NK-92 (cell line): ENCODE results near the gene BSDC1.
"Not testable (repeated sequence)": the region's sequence is repeated elsewhere in the genome, so short reads cannot be mapped to it uniquely, and the experiment has no call there.

Experiments
- DNase-seq: peaks from one replicate; lab custom pipeline; 2025; ENCODE audit not compliant: unreplicated experiment; lab: John Stamatoyannopoulos, UW

The BSDC1 gene

GRCh38 chr1:32394141-32394889, at the start of gene BSDC1:
Gene BSDC1 (minus strand): TSS chr1:32394441. CDS start chr1:32394414, 27 bp downstream.
- peak; percentile 79 for DNase-seq

- DNase-seq = not testable (repeated sequence)
Measured at GRCh38 chr1:32441467-32441866, 47.2 kb upstream of the BSDC1 start.

GRCh38 chr1:32438777-32439176, 44.5 kb upstream of the BSDC1 start:
- not testable (repeated sequence) for DNase-seq

GRCh38 chr1:32438136-32438535, 43.9 kb upstream of the BSDC1 start:
- DNase-seq = no peak

GRCh38 chr1:32431736-32432400, 37.6 kb upstream of the BSDC1 start:
- no peak for DNase-seq

- no peak for DNase-seq
Measured at GRCh38 chr1:32427264-32427963, 33.2 kb upstream of the BSDC1 start.

- no peak for DNase-seq
Measured at GRCh38 chr1:32426489-32427255, 32.4 kb upstream of the BSDC1 start.

- no peak for DNase-seq
Measured at GRCh38 chr1:32421775-32422174, 27.5 kb upstream of the BSDC1 start.

GRCh38 chr1:32414186-32414886, 20.1 kb upstream of the BSDC1 start:
- DNase-seq = no peak

- peak; percentile 21 for DNase-seq
Measured at GRCh38 chr1:32413507-32414185, 19.4 kb upstream of the BSDC1 start.

- DNase-seq = no peak
Measured at GRCh38 chr1:32411261-32411660, 17.0 kb upstream of the BSDC1 start.

- DNase-seq = no peak
Measured at GRCh38 chr1:32406629-32407111, 12.4 kb upstream of the BSDC1 start.

GRCh38 chr1:32405672-32406467, 11.6 kb upstream of the BSDC1 start:
- DNase-seq = no peak

- DNase-seq = no peak
Measured at GRCh38 chr1:32404946-32405345, 10.7 kb upstream of the BSDC1 start.

GRCh38 chr1:32400876-32401631, 6.8 kb upstream of the BSDC1 start:
- no peak for DNase-seq

GRCh38 chr1:32399843-32400242, 5.6 kb upstream of the BSDC1 start:
- DNase-seq = no peak

- no peak for DNase-seq
Measured at GRCh38 chr1:32398401-32398800, 4.2 kb upstream of the BSDC1 start.

- DNase-seq = not testable (repeated sequence)
Measured at GRCh38 chr1:32396524-32396923, 2.3 kb upstream of the BSDC1 start.
